HepG2 (cell line): ENCODE data around the gene KLRF1. TPM values are rescaled to one million over a fixed set of nuclear protein-coding genes. Genes with fewer than 3 reads are reported as not detected.

Experiments used
- ATAC-seq: fragments of 200-7000 bp; cut with Tn5 transposase; 3 replicates; pipeline ENCODE4 v1.9.1; 2020; ENCODE audit warnings: mild to moderate bottlenecking, moderate library complexity
- BruUV-seq: library from RNA; stranded (reverse); fragments of 400-500 nt; replicated peaks from 2 replicates; lab custom pipeline; 2021; lab: Mats Ljungman, UMichigan
- CTCF ChIA-PET: fragments of 300-600 bp; formaldehyde crosslinking; extraction: SDS; loops from one replicate; lab custom pipeline; 2021; ENCODE audit warnings: low total read pairs, inconsistent platforms, low intra/inter-chr PET ratio; lab: Yijun Ruan, JAX
- POLR2A ChIA-PET: fragments of 350-600 bp; sonication (Branson Sonifier 250); formaldehyde crosslinking; loops from one replicate; lab custom pipeline; 2020; ENCODE audit warnings: antibody characterized with exemption, inconsistent platforms; lab: Yijun Ruan, JAX
- DNase-seq: peaks from one replicate; pipeline ENCODE4 v3.0.0-alpha.2; 2015; ENCODE audit warnings: low spot score
- FAIRE-seq: peaks from 3 replicates; lab custom pipeline; 2011; peaks lifted over from hg19 to GRCh38; lab: Jason Lieb, UNC
- H2AFZ ChIP-seq: one replicate; pipeline ENCODE4 v1.6.1; 2011; ENCODE audit warnings: low read length, inconsistent platforms
- H3K27ac ChIP-seq: fragments of 300-600 bp; 3 replicates; pipeline ENCODE4 v1.8.0; 2011; ENCODE audit warnings: mixed run types, mild to moderate bottlenecking, mixed read lengths, low read length, inconsistent platforms; ENCODE audit not compliant: insufficient read depth; ENCODE audit errors: extremely low read length
- H3K27me3 ChIP-seq, 2 experiments: fragments of 200-600 bp in 1 of 2; 2 replicates in 1 of 2; 3 replicates in 1 of 2; pipeline versions ENCODE4 v1.6.0 to v1.8.0; 2011; ENCODE audit warnings: low read length in 2 of 2, mild to moderate bottlenecking in 2 of 2, moderate library complexity in 2 of 2, inconsistent platforms in 1 of 2; ENCODE audit not compliant: insufficient read depth in 2 of 2, control insufficient read depth in 1 of 2
- H3K36me3 ChIP-seq, 2 experiments: fragments of 200-600 bp in 1 of 2; replicated peaks in 1 of 2; 2 replicates in 1 of 2; 3 replicates in 1 of 2; pipeline versions ENCODE4 v1.5.1 to v1.8.0; 2011; ENCODE audit warnings: low read length in 2 of 2, inconsistent platforms in 1 of 2; ENCODE audit not compliant: insufficient read depth in 2 of 2, control insufficient read depth in 1 of 2
- H3K4me1 ChIP-seq: 2 replicates; pipeline ENCODE4 v1.5.1; 2012; ENCODE audit warnings: low read length, inconsistent platforms; ENCODE audit not compliant: insufficient read depth
- H3K4me2 ChIP-seq: 2 replicates; pipeline ENCODE4 v1.6.0; 2011; ENCODE audit warnings: low read depth, low read length, inconsistent platforms
- H3K4me3 ChIP-seq, 3 experiments: fragments of 200-600 bp in 1 of 3; sonication (generic), shearing (Covaris generic) in 1 of 3; replicated peaks in 1 of 3; 2 replicates each; pipeline ENCODE4 v1.5.1; 2011 to 2016; ENCODE audit warnings: low read length in 3 of 3, inconsistent platforms in 2 of 3, low read depth in 2 of 3, mild to moderate bottlenecking in 2 of 3, control low read depth in 1 of 3, mixed read lengths in 1 of 3; ENCODE audit not compliant: insufficient read depth in 1 of 3
- H3K79me2 ChIP-seq: one replicate; pipeline ENCODE4 v1.6.1; 2011; ENCODE audit warnings: low read length, inconsistent platforms; ENCODE audit not compliant: insufficient read depth
- H3K9ac ChIP-seq: 2 replicates; pipeline ENCODE4 v1.6.0; 2011; ENCODE audit warnings: mild to moderate bottlenecking, low read depth, low read length, inconsistent platforms; ENCODE audit not compliant: insufficient read depth
- H3K9me3 ChIP-seq: 2 replicates; pipeline ENCODE4 v1.5.1; 2012; ENCODE audit warnings: mild to moderate bottlenecking, low read length
- H4K20me1 ChIP-seq: 2 replicates; pipeline ENCODE4 v1.6.0; 2011; ENCODE audit warnings: inconsistent platforms, mild to moderate bottlenecking, low read length, moderate library complexity; ENCODE audit not compliant: insufficient read depth
- AKAP8 ChIP-seq: sonication (generic); formaldehyde crosslinking; IDR thresholded peaks from 2 replicates; pipeline ENCODE4 v1.5.1; 2020; ENCODE audit warnings: mild to moderate bottlenecking, missing genetic modification reagents
- FLYWCH1 ChIP-seq: sonication (generic); formaldehyde crosslinking; IDR thresholded peaks from 2 replicates; pipeline ENCODE4 v1.8.1; 2023; ENCODE audit warnings: mild to moderate bottlenecking, missing genetic modification reagents
- HDAC6 ChIP-seq: fragments of 200-600 bp; sonication (generic); IDR thresholded peaks from 2 replicates; pipeline ENCODE4 v1.7.0; 2017; ENCODE audit warnings: mild to moderate bottlenecking, antibody characterized with exemption, low read length, low read depth
- HNF4A ChIP-seq: sonication (generic); formaldehyde crosslinking; IDR thresholded peaks from 2 replicates; pipeline ENCODE4 v1.4.0; 2020; ENCODE audit warnings: missing genetic modification reagents
- HNRNPLL ChIP-seq: fragments of 200-400 bp; formaldehyde crosslinking; IDR thresholded peaks from 2 replicates; pipeline ENCODE4 v1.6.1; 2017; ENCODE audit warnings: mild to moderate bottlenecking, low read depth, low read length; ENCODE audit not compliant: poor library complexity, severe bottlenecking
- KDM2A ChIP-seq: sonication (generic); formaldehyde crosslinking; IDR thresholded peaks from 2 replicates; pipeline ENCODE4 v1.4.0; 2020; ENCODE audit warnings: low read depth, missing genetic modification reagents, borderline replicate concordance
- KLF11 ChIP-seq: IDR thresholded peaks from 2 replicates; pipeline ENCODE4 v1.6.1; 2016; ENCODE audit warnings: missing compliant biosample characterization
- NFIC ChIP-seq: IDR thresholded peaks from 2 replicates; pipeline ENCODE4 v1.6.1; 2012; ENCODE audit warnings: mild to moderate bottlenecking, low read length, inconsistent platforms
- RBAK ChIP-seq: sonication (generic); formaldehyde crosslinking; IDR thresholded peaks from 2 replicates; pipeline ENCODE4 v1.5.1; 2020; ENCODE audit warnings: mild to moderate bottlenecking, missing genetic modification reagents
- RBFOX2 ChIP-seq: fragments of 200-400 bp; formaldehyde crosslinking; IDR thresholded peaks from 2 replicates; pipeline ENCODE4 v1.6.1; 2017; ENCODE audit warnings: low read depth, mild to moderate bottlenecking, low read length
- SNAI1 ChIP-seq: sonication (generic); formaldehyde crosslinking; IDR thresholded peaks from 2 replicates; pipeline ENCODE4 v1.5.0; 2020; ENCODE audit warnings: mild to moderate bottlenecking, missing genetic modification reagents, borderline replicate concordance
- TCF7 ChIP-seq: sonication (generic); IDR thresholded peaks from 2 replicates; pipeline ENCODE4 v1.6.1; 2016; ENCODE audit warnings: antibody characterized with exemption, low read depth
- TMF1 ChIP-seq: sonication (generic); formaldehyde crosslinking; IDR thresholded peaks from 2 replicates; pipeline ENCODE4 v1.8.1; 2022; ENCODE audit warnings: low read depth, missing genetic modification reagents
- ZBTB42 ChIP-seq: sonication (generic); formaldehyde crosslinking; IDR thresholded peaks from 2 replicates; pipeline ENCODE4 v1.5.0; 2020; ENCODE audit warnings: mild to moderate bottlenecking, missing genetic modification reagents
- ZMYM4 ChIP-seq: sonication (generic); formaldehyde crosslinking; IDR thresholded peaks from 2 replicates; pipeline ENCODE4 v1.8.1; 2023; ENCODE audit warnings: mild to moderate bottlenecking, missing genetic modification reagents
- ZNF143 ChIP-seq: sonication (generic); formaldehyde crosslinking; IDR thresholded peaks from 2 replicates; pipeline ENCODE4 v1.4.0; 2020; ENCODE audit warnings: missing genetic modification reagents
- ZNF382 ChIP-seq: sonication (generic); formaldehyde crosslinking; IDR thresholded peaks from 2 replicates; pipeline ENCODE4 v1.5.0; 2020; ENCODE audit warnings: missing genetic modification reagents, mild to moderate bottlenecking, borderline replicate concordance
- ZNF484 ChIP-seq: sonication (generic); formaldehyde crosslinking; IDR thresholded peaks from 2 replicates; pipeline ENCODE4 v1.5.1; 2020; ENCODE audit warnings: mild to moderate bottlenecking, low read depth, missing genetic modification reagents, borderline replicate concordance
- WGBS: methylation state at CpG from one replicate; pipeline ENCODE4 v1.1.6; 2017; ENCODE audit warnings: low lambda C conversion rate; 5-methylcytosine and 5-hydroxymethylcytosine counted together
- in situ Hi-C: cut with HindIII; loops from 2 replicates; pipeline ENCODE4 v1.10.0; 2017; ENCODE audit warnings: low pct_unique_long_range_greater_than_20kb; ENCODE audit not compliant: extremely low pct_ligation_motif_present
- intact Hi-C: fragments of 100-400 bp; cut with micrococcal nuclease; formaldehyde crosslinking; loops from one replicate; pipeline ENCODE4 v1.10.0; 2022; ENCODE audit not compliant: unreplicated experiment
- polyA plus RNA-seq, 8 experiments: library from polyadenylated mRNA; depleted of rRNA in 3 of 8; stranded (reverse) in 7 of 8; unstranded in 1 of 8; fragments of >200 nt; fragmentation: Illumina TruSeq in 4 of 8; extraction: Trizol in 4 of 8; gene quantifications; 2 replicates each; pipeline versions ENCODE4 v1.2.1 to v1.2.3, GENCODE V29; 2011 to 2016; ENCODE audit warnings: low read depth in 4 of 8, missing spikeins in 1 of 8, mixed read lengths in 1 of 8; ENCODE audit not compliant: insufficient read depth in 1 of 8
- total RNA-seq, 5 experiments: library from RNA; depleted of rRNA; stranded (reverse); fragments of >200 nt; fragmentation: Illumina TruSeq; extraction: Trizol; gene quantifications; 2 replicates each; pipeline ENCODE4 v1.2.3, GENCODE V29; 2016; ENCODE audit warnings: low read depth in 1 of 5
- TF ChIP-seq, protein P1 (sequence below): IDR thresholded peaks from 2 replicates; pipeline ENCODE4 v1.6.1; 2016
- TF ChIP-seq, protein P2 (sequence below): sonication (generic); formaldehyde crosslinking; conservative IDR thresholded peaks from 2 replicates; pipeline ENCODE4 v1.8.0; 2022; ENCODE audit warnings: low read depth, missing genetic modification reagents

KLRF1 gene
- total and polyA plus RNA-seq, 2 of the 13 experiments (the other 11 are each of a cell fraction or from before 2014, with no cell fraction given), result not detected

DNA sequence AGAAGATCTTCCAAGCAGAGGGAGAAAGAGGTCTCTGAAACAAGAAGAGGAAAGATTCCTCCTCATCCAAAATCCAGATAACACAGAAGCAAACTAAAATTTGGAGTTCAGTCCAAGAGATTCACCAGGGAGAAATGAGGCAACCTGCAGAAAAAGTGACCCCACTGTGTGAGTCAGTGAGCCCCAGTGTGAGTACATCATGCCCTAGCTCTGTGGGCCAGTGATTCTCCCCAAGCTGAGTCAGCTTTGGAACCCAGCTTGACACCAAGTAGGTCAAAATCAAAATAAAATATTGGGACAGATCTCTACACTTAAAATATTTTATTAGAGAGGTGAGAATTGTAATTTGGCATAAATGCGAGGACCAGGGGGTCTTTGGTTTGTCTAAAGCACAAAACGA is 24.6 kb downstream of the KLRF1 start:
- ChIA-PET CTCF (no interaction called here), POLR2A (no interaction called here)
- DNase-seq (no peak), FAIRE-seq (no peak), ATAC-seq (no peak)
- WGBS, result 0% methylated on average over 2 of the region's 2 CpGs
- Histone ChIP-seq H3K4me1 (no peaks in the 10 kb centered on the region), H3K27me3 (0 out of 5 replicates have a peak, but pooled peaks cover 0 to 4% of the 10 kb centered on the region in 2 experiments), H3K9me3 (no peaks in the 10 kb centered on the region), H3K27ac (no peak overlapping the region), H4K20me1 (no peaks in the 10 kb centered on the region), H2AFZ (no peak overlapping the region), H3K36me3 (no peaks in the 10 kb centered on the region), H3K79me2 (no peaks in the 10 kb centered on the region), H3K9ac (no peak overlapping the region), H3K4me3 (no peak overlapping the region), H3K4me2 (no peak overlapping the region)
- in situ Hi-C loops, result no loop called here
- TF ChIP-seq SNAI1 (CRISPR knock-in tag), result no peak
- no peak for TF ChIP-seq ZBTB42 (CRISPR knock-in tag)
- no peak for TF ChIP-seq ZNF382 (CRISPR knock-in tag)
- TF ChIP-seq TMF1 (CRISPR knock-in tag), result no peak
- no peak for TF ChIP-seq NFIC
- TF ChIP-seq RBFOX2, result no peak
- no peak for TF ChIP-seq HNF4A
- TF ChIP-seq KDM2A, result no peak
- TF ChIP-seq RBAK, result no peak
- intact Hi-C loops, result no loop called here
- no TSS peak for BruUV-seq

DNA sequence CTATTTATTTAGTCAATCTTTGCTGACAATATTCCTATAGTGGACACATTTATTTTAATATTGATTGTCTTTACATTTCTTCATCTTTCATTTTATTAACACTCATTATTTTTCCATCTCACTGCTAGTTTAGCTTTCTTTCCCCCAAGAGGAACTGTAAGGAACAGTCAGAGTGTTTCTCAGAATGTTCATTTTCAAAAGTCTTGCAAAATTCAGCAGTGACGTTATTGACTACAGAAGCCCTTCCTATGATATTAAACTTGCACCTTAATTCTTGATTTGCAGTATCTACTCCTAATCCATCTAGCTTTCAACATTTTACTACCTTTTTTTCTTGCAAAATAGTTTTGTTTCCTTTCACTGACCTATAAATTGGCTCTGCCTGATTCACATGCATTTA is 28.9 kb downstream of the KLRF1 start:
- H2AFZ ChIP-seq, result no peak overlapping the region
- H3K27ac ChIP-seq, result no peak overlapping the region
- H3K9ac ChIP-seq, result no peak overlapping the region
- H3K79me2 ChIP-seq, result no peaks in the 10 kb centered on the region
- H3K27me3 ChIP-seq, result 0 out of 5 replicates have a peak, but pooled peaks cover 0 to 4% of the 10 kb centered on the region in 2 experiments
- H3K36me3 ChIP-seq, result no peaks in the 10 kb centered on the region
- ChIA-PET CTCF (no interaction called here), POLR2A (no interaction called here)
- 0% methylated on average over 1 of the region's 1 CpG for WGBS
- DNase-seq (no peak), FAIRE-seq (no peak), ATAC-seq (no peak)
- H3K4me3 ChIP-seq, result no peak overlapping the region
- H3K9me3 ChIP-seq, result no peaks in the 10 kb centered on the region
- BruUV-seq, result no TSS peak
- H4K20me1 ChIP-seq, result no peaks in the 10 kb centered on the region
- intact Hi-C loops (no loop called here), in situ Hi-C loops (no loop called here)
- no peaks in the 10 kb centered on the region for H3K4me1 ChIP-seq
- H3K4me2 ChIP-seq, result no peak overlapping the region
- no peak for TF ChIP-seq HDAC6
- TF ChIP-seq, protein P1, sequence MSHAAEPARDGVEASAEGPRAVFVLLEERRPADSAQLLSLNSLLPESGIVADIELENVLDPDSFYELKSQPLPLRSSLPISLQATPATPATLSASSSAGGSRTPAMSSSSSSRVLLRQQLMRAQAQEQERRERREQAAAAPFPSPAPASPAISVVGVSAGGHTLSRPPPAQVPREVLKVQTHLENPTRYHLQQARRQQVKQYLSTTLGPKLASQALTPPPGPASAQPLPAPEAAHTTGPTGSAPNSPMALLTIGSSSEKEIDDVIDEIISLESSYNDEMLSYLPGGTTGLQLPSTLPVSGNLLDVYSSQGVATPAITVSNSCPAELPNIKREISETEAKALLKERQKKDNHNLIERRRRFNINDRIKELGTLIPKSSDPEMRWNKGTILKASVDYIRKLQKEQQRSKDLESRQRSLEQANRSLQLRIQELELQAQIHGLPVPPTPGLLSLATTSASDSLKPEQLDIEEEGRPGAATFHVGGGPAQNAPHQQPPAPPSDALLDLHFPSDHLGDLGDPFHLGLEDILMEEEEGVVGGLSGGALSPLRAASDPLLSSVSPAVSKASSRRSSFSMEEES, result no peak
- no peak for TF ChIP-seq AKAP8 (CRISPR knock-in tag)
- TF ChIP-seq HNRNPLL, result no peak
- no peak for TF ChIP-seq ZNF143 (CRISPR knock-in tag)
- TF ChIP-seq FLYWCH1 (CRISPR knock-in tag), result no peak
- no peak for TF ChIP-seq KLF11
- TF ChIP-seq ZNF484 (CRISPR knock-in tag), result no peak
- TF ChIP-seq, protein P2, sequence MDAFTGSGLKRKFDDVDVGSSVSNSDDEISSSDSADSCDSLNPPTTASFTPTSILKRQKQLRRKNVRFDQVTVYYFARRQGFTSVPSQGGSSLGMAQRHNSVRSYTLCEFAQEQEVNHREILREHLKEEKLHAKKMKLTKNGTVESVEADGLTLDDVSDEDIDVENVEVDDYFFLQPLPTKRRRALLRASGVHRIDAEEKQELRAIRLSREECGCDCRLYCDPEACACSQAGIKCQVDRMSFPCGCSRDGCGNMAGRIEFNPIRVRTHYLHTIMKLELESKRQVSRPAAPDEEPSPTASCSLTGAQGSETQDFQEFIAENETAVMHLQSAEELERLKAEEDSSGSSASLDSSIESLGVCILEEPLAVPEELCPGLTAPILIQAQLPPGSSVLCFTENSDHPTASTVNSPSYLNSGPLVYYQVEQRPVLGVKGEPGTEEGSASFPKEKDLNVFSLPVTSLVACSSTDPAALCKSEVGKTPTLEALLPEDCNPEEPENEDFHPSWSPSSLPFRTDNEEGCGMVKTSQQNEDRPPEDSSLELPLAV (CRISPR knock-in tag), result no peak
- no peak for TF ChIP-seq TCF7
- no peak for TF ChIP-seq ZMYM4 (CRISPR knock-in tag)
